SH-SY5Y (cell line): Measurements from ENCODE around the gene MPI.

Experiments used
- GATA2 ChIP-seq: IDR thresholded peaks from 2 replicates; pipeline ENCODE4 v1.6.1; 2011; ENCODE audit warnings: mild to moderate bottlenecking, low read depth, low read length
- GATA3 ChIP-seq: IDR thresholded peaks from 2 replicates; pipeline ENCODE4 v1.6.1; 2011; ENCODE audit warnings: low read depth, mild to moderate bottlenecking, low read length, moderate library complexity

- TF ChIP-seq GATA3 (no peak), GATA2 (no peak)
Measured at GRCh38 chr15:74907163-74907870, 17.5 kb downstream of the MPI start.
